Measurements from ENCODE around the gene NSMCE1. TPM values are rescaled to one million over a fixed set of nuclear protein-coding genes. Genes with fewer than 3 reads are reported as not detected.

The NSMCE1 gene
- 73.9 TPM for polyA plus RNA-seq (2013)

- Histone ChIP-seq H3K9me3 (ENCODE audit: control extremely low read depth in 1 of 5, control insufficient read depth in 4 of 5, insufficient read depth in 2 of 5, low read depth in 1 of 5, low read length in 4 of 5) (no peaks in the 10 kb centered on the region), H3K4me3 (ENCODE audit: control insufficient read depth in 1 of 7, extremely low read depth in 1 of 7, insufficient read depth in 4 of 7, low read depth in 2 of 7, low read length in 6 of 7) (peak within 1 kb of the TSS; percentile 50 to 97 (median 89)), H3K36me3 (ENCODE audit: control insufficient read depth in 4 of 4, insufficient read depth in 4 of 4, low read length in 3 of 4) (no peaks in the 10 kb centered on the region), H3K27ac (ENCODE audit: insufficient read depth in 1 of 2, low read depth in 1 of 2, low read length in 2 of 2, poor library complexity in 1 of 2, severe bottlenecking in 2 of 2) (peak within 1 kb of the TSS; percentile 81 to 93), H3K4me1 (ENCODE audit: control extremely low read depth in 1 of 4, control insufficient read depth in 4 of 4, insufficient read depth in 4 of 4, low read length in 3 of 4) (peaks cover 3 to 24% (median 21%) of the 10 kb centered on the region in 4 experiments), H3K27me3 (replicated peaks in 2 of 5; ENCODE audit: control insufficient read depth in 4 of 5, insufficient read depth in 5 of 5, low read length in 4 of 5) (no peaks in the 10 kb centered on the region)
- ChIA-PET POLR2A (interaction anchor here (0.7 to 1.0 kb wide), 2 partner anchors 99 to 103 kb away, joined by 3 to 4 read pairs; no protein-coding TSS in a partner anchor), CTCF (interaction anchor here (0.8 kb wide), 1 partner anchor 33 kb away, joined by 3 read pairs; no protein-coding TSS in a partner anchor)
- 8% methylated on average over 51 of the region's 58 CpGs for WGBS (ENCODE audit: insufficient coverage)
- peak; percentile 96 to 98 (median 97) for DNase-seq
Observed at GRCh38 chr16:27268376-27269299, at the start of gene NSMCE1. Gene NSMCE1, minus strand, starts transcription at chr16:27268772. Its CDS starts 11,202 bp downstream, at chr16:27257570.

GRCh38 chr16:27317738-27318391 is 49.3 kb upstream of the NSMCE1 start:
- no peak for DNase-seq
- Histone ChIP-seq H3K9me3 (ENCODE audit: control extremely low read depth in 1 of 5, control insufficient read depth in 4 of 5, insufficient read depth in 2 of 5, low read depth in 1 of 5, low read length in 4 of 5) (no peaks in the 10 kb centered on the region), H3K27me3 (replicated peaks in 2 of 5; ENCODE audit: control insufficient read depth in 4 of 5, insufficient read depth in 5 of 5, low read length in 4 of 5) (no peaks in the 10 kb centered on the region), H3K36me3 (ENCODE audit: control insufficient read depth in 4 of 4, insufficient read depth in 4 of 4, low read length in 3 of 4) (peaks cover 0 to 2% (median under 1%) of the 10 kb centered on the region in 4 experiments), H3K4me3 (ENCODE audit: control insufficient read depth in 1 of 7, extremely low read depth in 1 of 7, insufficient read depth in 4 of 7, low read depth in 2 of 7, low read length in 6 of 7) (peak overlapping the region in 1 of 7 experiments; percentile 16), H3K4me1 (ENCODE audit: control extremely low read depth in 1 of 4, control insufficient read depth in 4 of 4, insufficient read depth in 4 of 4, low read length in 3 of 4) (peaks cover 11 to 87% (median 42%) of the 10 kb centered on the region in 4 experiments), H3K27ac (ENCODE audit: insufficient read depth in 1 of 2, low read depth in 1 of 2, low read length in 2 of 2, poor library complexity in 1 of 2, severe bottlenecking in 2 of 2) (no peak overlapping the region)
- ChIA-PET CTCF (interaction anchor here (1.3 to 3.1 kb wide), 6 partner anchors 19 to 92 kb away, joined by 3 to 9 read pairs (median 6); no protein-coding TSS in a partner anchor), POLR2A (interaction anchor here (1.1 to 1.8 kb wide), 3 partner anchors 9 to 92 kb away, joined by 3 to 6 read pairs (median 4); no protein-coding TSS in a partner anchor)
- 85% methylated on average over 10 of the region's 10 CpGs for WGBS (ENCODE audit: insufficient coverage)

DNA sequence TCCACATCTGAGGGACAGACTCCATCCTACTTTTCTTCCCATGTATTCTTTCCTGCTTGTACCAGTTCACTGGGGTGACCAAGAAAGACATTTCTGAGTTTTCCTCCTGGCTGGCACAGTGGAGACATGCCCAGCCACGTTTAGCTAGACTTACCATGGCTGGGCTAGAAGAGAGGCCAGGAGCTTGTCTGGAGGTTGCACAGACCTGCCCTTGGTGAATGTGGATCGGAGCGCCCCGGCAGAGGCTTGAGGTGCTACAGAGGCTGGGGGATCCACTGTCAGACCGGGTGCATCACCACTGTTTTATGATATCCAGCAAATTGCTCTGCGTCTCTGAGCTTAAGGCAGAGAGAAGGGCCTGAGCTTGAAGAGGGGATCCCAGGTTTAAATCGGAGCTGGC is 48.7 kb upstream of the NSMCE1 start:
- Histone ChIP-seq H3K36me3 (ENCODE audit: control insufficient read depth in 4 of 4, insufficient read depth in 4 of 4, low read length in 3 of 4) (peaks cover 0 to 2% (median under 1%) of the 10 kb centered on the region in 4 experiments), H3K27me3 (replicated peaks in 2 of 5; ENCODE audit: control insufficient read depth in 4 of 5, insufficient read depth in 5 of 5, low read length in 4 of 5) (no peaks in the 10 kb centered on the region), H3K4me3 (ENCODE audit: control insufficient read depth in 1 of 7, extremely low read depth in 1 of 7, insufficient read depth in 4 of 7, low read depth in 2 of 7, low read length in 6 of 7) (no peak overlapping the region), H3K4me1 (ENCODE audit: control extremely low read depth in 1 of 4, control insufficient read depth in 4 of 4, insufficient read depth in 4 of 4, low read length in 3 of 4) (peaks cover 11 to 85% (median 43%) of the 10 kb centered on the region in 4 experiments), H3K9me3 (ENCODE audit: control extremely low read depth in 1 of 5, control insufficient read depth in 4 of 5, insufficient read depth in 2 of 5, low read depth in 1 of 5, low read length in 4 of 5) (no peaks in the 10 kb centered on the region), H3K27ac (ENCODE audit: insufficient read depth in 1 of 2, low read depth in 1 of 2, low read length in 2 of 2, poor library complexity in 1 of 2, severe bottlenecking in 2 of 2) (no peak overlapping the region)
- WGBS (ENCODE audit: insufficient coverage): 88% methylated on average over 7 of the region's 7 CpGs
- no peak for DNase-seq
- CTCF ChIA-PET: interaction anchor here (1.3 to 3.1 kb wide), 6 partner anchors 19 to 92 kb away, joined by 3 to 10 read pairs (median 8); no protein-coding TSS in a partner anchor
- POLR2A ChIA-PET: interaction anchor here (1.8 kb wide), 1 partner anchor 91 kb away, joined by 3 read pairs; no protein-coding TSS in a partner anchor

- Histone ChIP-seq H3K4me3 (ENCODE audit: control insufficient read depth in 1 of 7, extremely low read depth in 1 of 7, insufficient read depth in 4 of 7, low read depth in 2 of 7, low read length in 6 of 7) (peak overlapping the region in 1 of 7 experiments; percentile 52), H3K27me3 (replicated peaks in 2 of 5; ENCODE audit: control insufficient read depth in 4 of 5, insufficient read depth in 5 of 5, low read length in 4 of 5) (no peaks in the 10 kb centered on the region)
- POLR2A ChIA-PET: interaction anchor here (0.5 kb wide), 1 partner anchor 68 kb away, joined by 4 read pairs; no protein-coding TSS in a partner anchor
Observed at GRCh38 chr16:27316038-27316680, 47.6 kb upstream of the NSMCE1 start.

DNA sequence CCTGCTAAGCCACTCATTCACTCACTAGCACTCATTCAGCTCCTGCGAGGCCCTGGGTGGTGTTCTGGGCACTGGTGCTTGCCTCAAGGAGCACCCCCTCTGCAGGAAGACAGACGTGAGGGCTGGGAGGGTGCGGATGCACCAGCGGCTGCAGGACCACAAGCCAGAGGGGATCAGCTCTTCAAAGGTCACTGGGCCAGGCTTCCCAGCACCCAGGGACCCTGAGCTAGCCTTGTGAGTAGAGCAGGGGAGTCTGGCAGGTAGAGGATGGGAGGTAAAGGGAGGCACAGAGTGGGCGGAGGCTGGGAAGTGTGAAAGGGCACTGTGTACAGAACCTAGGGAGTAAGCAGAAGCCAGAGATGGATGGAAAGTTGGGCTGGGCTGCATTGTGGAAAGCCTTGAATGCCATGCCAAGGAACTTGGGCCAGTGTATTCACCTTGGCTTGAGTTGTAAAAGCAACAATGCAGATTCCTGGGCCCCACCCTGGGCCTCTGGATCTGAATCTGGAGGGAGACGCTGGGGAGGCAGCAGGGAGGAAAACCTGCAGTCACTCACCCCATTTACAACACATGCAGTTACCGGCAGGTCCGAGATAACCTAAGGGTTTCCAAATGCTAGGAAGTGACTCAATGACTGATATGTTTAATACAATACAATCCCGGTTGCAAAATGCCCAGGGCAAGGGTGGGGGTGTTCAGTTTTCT is 46.9 kb upstream of the NSMCE1 start:
- H3K9me3 ChIP-seq (ENCODE audit: control extremely low read depth in 1 of 5, control insufficient read depth in 4 of 5, insufficient read depth in 2 of 5, low read depth in 1 of 5, low read length in 4 of 5): no peaks in the 10 kb centered on the region
- peak in 2 of 3 donors; percentile 21 to 32 for DNase-seq
- peaks cover 7 to 68% (median 40%) of the 10 kb centered on the region in 4 experiments for H3K4me1 ChIP-seq (ENCODE audit: control extremely low read depth in 1 of 4, control insufficient read depth in 4 of 4, insufficient read depth in 4 of 4, low read length in 3 of 4)
- CTCF ChIA-PET: interaction anchor here (1.0 to 2.6 kb wide), 5 partner anchors 11 to 81 kb away, joined by 4 to 10 read pairs (median 4); no protein-coding TSS in a partner anchor
- H3K36me3 ChIP-seq (ENCODE audit: control insufficient read depth in 4 of 4, insufficient read depth in 4 of 4, low read length in 3 of 4): peaks cover 0 to 2% (median under 1%) of the 10 kb centered on the region in 4 experiments
- no peak overlapping the region for H3K27ac ChIP-seq (ENCODE audit: insufficient read depth in 1 of 2, low read depth in 1 of 2, low read length in 2 of 2, poor library complexity in 1 of 2, severe bottlenecking in 2 of 2)
- POLR2A ChIA-PET: interaction anchor here (0.5 kb wide), 1 partner anchor 69 kb away, joined by 4 read pairs; no protein-coding TSS in a partner anchor
- H3K27me3 ChIP-seq (replicated peaks in 2 of 5; ENCODE audit: control insufficient read depth in 4 of 5, insufficient read depth in 5 of 5, low read length in 4 of 5): no peaks in the 10 kb centered on the region
- H3K4me3 ChIP-seq (ENCODE audit: control insufficient read depth in 1 of 7, extremely low read depth in 1 of 7, insufficient read depth in 4 of 7, low read depth in 2 of 7, low read length in 6 of 7): peak overlapping the region in 3 of 7 experiments; percentile 12 to 81 (median 52)
- WGBS (ENCODE audit: insufficient coverage): 67% methylated on average over 3 of the region's 9 CpGs

More at GRCh38 chr16:27316038-27316680, 47.6 kb upstream of the NSMCE1 start:
- peaks cover 0 to 2% (median under 1%) of the 10 kb centered on the region in 4 experiments for H3K36me3 ChIP-seq (ENCODE audit: control insufficient read depth in 4 of 4, insufficient read depth in 4 of 4, low read length in 3 of 4)
- no peaks in the 10 kb centered on the region for H3K9me3 ChIP-seq (ENCODE audit: control extremely low read depth in 1 of 5, control insufficient read depth in 4 of 5, insufficient read depth in 2 of 5, low read depth in 1 of 5, low read length in 4 of 5)
- H3K27ac ChIP-seq (ENCODE audit: insufficient read depth in 1 of 2, low read depth in 1 of 2, low read length in 2 of 2, poor library complexity in 1 of 2, severe bottlenecking in 2 of 2): no peak overlapping the region
- CTCF ChIA-PET: interaction anchor here (1.3 to 2.6 kb wide), 7 partner anchors 10 to 82 kb away, joined by 3 to 10 read pairs (median 5); no protein-coding TSS in a partner anchor
- 96% methylated on average over 3 of the region's 8 CpGs for WGBS (ENCODE audit: insufficient coverage)
- DNase-seq: no peak
- peaks cover 7 to 74% (median 40%) of the 10 kb centered on the region in 4 experiments for H3K4me1 ChIP-seq (ENCODE audit: control extremely low read depth in 1 of 4, control insufficient read depth in 4 of 4, insufficient read depth in 4 of 4, low read length in 3 of 4)

- CTCF ChIA-PET: interaction anchor here (1.0 to 2.6 kb wide), 3 partner anchors 12 to 80 kb away, joined by 4 to 10 read pairs (median 4); no protein-coding TSS in a partner anchor
- peaks cover 7 to 63% (median 40%) of the 10 kb centered on the region in 4 experiments for H3K4me1 ChIP-seq (ENCODE audit: control extremely low read depth in 1 of 4, control insufficient read depth in 4 of 4, insufficient read depth in 4 of 4, low read length in 3 of 4)
- POLR2A ChIA-PET: no interaction called here
- no peak overlapping the region for H3K27ac ChIP-seq (ENCODE audit: insufficient read depth in 1 of 2, low read depth in 1 of 2, low read length in 2 of 2, poor library complexity in 1 of 2, severe bottlenecking in 2 of 2)
- peaks cover 0 to 2% (median under 1%) of the 10 kb centered on the region in 4 experiments for H3K36me3 ChIP-seq (ENCODE audit: control insufficient read depth in 4 of 4, insufficient read depth in 4 of 4, low read length in 3 of 4)
- H3K4me3 ChIP-seq (ENCODE audit: control insufficient read depth in 1 of 7, extremely low read depth in 1 of 7, insufficient read depth in 4 of 7, low read depth in 2 of 7, low read length in 6 of 7): peak overlapping the region in 4 of 7 experiments; percentile 12 to 82 (median 72)
- DNase-seq: no peak
- 100% methylated on average over 1 of the region's 2 CpGs for WGBS (ENCODE audit: insufficient coverage)
- H3K9me3 ChIP-seq (ENCODE audit: control extremely low read depth in 1 of 5, control insufficient read depth in 4 of 5, insufficient read depth in 2 of 5, low read depth in 1 of 5, low read length in 4 of 5): no peaks in the 10 kb centered on the region
- no peaks in the 10 kb centered on the region for H3K27me3 ChIP-seq (replicated peaks in 2 of 5; ENCODE audit: control insufficient read depth in 4 of 5, insufficient read depth in 5 of 5, low read length in 4 of 5)
Observed at GRCh38 chr16:27314986-27315332, 46.4 kb upstream of the NSMCE1 start.

Data from common myeloid progenitor, CD34-positive (primary cell).